GM13977 (cell line): ENCODE data around the gene CCR5AS.
"Not testable (repeated sequence)": the region's sequence is repeated elsewhere in the genome, so short reads cannot be mapped to it uniquely, and the experiment has no call there.

Source experiments
- DNase-seq: peaks from one replicate; pipeline ENCODE4 v3.0.0; 2012; ENCODE audit warnings: low spot score
- in situ Hi-C: fragments of 300-500 bp; cut with MboI; formaldehyde crosslinking; loops from one replicate; pipeline ENCODE4 v1.12.0; 2022; ENCODE audit warnings: low sequenced_read_pairs, low pct_unique_long_range_greater_than_20kb, mixed read lengths, inconsistent platforms; ENCODE audit not compliant: unreplicated experiment
- TF ChIP-seq, protein P1 (sequence below): IDR thresholded peaks from 2 replicates; pipeline ENCODE4 v1.5.1; 2012; ENCODE audit warnings: mild to moderate bottlenecking, control low read depth; ENCODE audit not compliant: insufficient read depth; ENCODE audit errors: extremely low read depth, missing control alignments

Gene CCR5AS

DNA sequence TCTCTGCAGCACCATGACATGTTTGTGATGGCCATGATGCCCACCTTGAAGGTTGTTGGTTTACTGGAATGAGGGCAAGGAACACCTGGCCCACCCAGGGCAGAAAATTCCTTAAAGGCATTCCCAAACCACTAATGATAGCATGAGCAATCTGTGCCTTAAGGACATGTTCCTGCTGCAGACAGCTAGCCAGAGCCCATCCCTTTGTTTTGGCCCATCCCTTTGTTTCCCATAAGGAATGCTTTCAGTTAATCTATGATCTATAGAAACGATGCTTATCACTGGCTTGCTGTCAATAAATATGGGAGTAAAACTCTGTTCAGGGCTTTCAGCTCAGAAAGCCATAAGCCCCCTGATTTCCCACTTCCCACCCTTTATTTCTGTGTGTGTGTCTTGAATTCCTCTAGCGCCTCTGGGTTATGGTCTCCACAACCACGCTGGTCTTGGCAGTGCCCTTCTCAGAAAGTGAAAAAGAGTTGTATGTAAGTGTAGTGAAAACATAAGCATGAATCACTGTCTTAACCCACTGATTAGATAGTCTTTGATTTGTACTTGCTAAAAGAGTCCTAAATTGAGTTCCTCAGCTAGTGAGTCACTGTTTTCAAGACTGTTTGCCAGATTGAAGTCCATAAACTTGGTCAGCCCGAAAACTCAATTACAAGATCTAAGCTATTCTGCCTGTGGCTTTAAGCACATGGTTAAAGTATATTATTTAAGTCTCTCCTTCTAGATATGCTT, 72.0 kb downstream of the CCR5AS start:
- no peak for DNase-seq
- in situ Hi-C loops: no loop called here
- TF ChIP-seq, protein P1, sequence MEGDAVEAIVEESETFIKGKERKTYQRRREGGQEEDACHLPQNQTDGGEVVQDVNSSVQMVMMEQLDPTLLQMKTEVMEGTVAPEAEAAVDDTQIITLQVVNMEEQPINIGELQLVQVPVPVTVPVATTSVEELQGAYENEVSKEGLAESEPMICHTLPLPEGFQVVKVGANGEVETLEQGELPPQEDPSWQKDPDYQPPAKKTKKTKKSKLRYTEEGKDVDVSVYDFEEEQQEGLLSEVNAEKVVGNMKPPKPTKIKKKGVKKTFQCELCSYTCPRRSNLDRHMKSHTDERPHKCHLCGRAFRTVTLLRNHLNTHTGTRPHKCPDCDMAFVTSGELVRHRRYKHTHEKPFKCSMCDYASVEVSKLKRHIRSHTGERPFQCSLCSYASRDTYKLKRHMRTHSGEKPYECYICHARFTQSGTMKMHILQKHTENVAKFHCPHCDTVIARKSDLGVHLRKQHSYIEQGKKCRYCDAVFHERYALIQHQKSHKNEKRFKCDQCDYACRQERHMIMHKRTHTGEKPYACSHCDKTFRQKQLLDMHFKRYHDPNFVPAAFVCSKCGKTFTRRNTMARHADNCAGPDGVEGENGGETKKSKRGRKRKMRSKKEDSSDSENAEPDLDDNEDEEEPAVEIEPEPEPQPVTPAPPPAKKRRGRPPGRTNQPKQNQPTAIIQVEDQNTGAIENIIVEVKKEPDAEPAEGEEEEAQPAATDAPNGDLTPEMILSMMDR: no peak

DNA sequence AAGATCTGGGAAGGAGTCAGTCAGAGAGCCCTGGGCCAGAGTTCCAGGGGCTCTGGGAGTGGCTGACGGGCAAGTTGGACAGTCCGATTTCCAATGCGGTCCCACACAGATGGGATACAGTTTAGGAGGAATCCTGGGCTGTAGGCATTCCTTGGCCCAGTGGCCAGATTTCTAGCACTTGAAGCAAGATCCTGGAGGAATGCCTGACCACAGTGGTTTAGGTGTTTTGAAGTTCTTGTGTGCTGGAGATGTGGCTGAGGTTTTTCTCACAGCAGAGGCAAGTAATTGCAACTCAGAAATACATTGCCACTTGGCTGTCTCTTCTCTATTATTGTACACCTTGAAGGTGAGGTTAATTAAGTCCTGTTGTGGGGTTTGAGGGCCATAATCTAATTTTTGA, 76.2 kb downstream of the CCR5AS start:
- in situ Hi-C loops, DNase-seq: not testable (repeated sequence)

DNA sequence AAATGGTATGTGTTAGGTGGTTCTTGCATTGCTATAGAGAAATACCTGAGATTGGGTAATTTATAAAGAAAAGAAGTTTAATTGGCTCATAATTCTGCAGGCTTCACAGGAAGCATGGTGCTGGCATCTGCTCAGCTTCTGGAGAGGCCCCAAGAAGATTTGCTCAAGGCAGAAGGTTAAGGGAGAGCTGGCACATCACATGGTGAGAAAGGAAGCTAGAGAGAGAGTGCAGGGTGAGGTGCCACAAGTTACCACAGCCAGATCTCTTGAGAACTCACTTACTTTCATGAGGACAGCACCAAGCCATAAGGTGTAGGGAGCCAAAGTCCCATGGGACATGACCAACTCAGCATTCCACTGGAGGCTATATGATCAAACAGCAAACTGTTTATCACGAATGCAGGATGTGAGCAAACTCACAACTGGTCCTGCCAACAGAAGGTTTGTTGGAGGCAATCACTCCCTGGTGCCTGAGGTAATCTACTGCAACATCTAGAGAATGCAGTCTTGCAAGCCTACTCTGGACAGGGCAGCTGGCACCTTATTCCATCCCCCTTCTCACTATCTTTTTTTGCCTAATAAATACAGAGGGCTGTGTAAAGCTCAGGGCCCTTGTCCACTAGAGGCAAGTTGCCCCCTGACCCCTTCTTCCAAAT, 81.1 kb downstream of the CCR5AS start:
- in situ Hi-C loops: no loop called here
- no peak for DNase-seq
- TF ChIP-seq, protein P1: no peak

DNA sequence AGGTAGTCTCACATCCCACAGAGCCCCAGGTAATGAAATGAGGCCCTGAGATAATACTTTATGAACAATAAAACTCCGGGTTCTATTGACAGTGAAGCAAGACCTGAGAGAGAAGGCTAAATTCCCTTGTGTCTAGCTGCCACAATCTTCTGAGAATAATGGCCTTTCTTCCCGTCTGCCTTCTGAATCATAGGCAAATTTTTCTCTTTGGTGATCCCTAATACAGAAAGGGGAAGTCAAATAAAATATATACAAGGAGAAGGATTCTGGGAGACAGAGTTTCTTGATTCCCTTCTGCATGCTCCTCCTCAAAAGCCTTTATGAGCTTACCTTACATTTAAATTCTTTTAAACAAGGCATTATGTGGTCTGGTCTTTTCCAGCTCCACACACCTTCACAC, 82.8 kb downstream of the CCR5AS start:
- DNase-seq: no peak
- in situ Hi-C loops: no loop called here
- TF ChIP-seq, protein P1: no peak

DNA sequence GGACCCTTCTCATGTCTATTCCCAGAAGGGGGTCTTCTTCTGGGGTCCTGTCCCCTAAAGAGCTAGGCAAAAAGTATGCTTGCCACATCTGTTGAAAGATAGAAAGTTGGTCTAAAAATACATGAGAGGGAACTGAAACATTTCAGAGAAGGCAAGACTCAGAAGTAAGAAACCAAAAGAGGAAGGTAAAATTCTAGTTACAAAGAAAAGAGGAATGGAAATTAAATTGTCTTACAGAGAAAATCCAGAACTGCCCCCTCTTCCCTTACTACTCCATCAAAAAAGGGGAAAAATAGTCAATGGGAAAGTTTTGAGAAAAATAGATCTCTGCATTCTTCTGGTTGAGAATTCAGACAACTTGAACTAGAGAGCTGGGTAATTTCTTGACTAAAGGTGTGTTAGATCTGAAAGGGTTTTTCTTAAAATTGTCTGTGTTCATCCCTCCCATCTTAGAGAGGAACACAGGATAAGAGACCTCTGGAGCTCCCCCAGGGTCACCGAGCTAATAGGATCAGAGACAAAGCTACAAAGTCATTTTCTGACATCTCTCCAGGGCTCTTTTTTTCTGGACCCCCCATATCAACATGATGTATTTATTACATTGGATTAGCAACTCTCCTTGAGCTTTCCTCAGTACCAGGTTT, 85.3 kb downstream of the CCR5AS start:
- TF ChIP-seq, protein P1: no peak
- DNase-seq: peak; percentile 25
- in situ Hi-C loops: no loop called here

DNA sequence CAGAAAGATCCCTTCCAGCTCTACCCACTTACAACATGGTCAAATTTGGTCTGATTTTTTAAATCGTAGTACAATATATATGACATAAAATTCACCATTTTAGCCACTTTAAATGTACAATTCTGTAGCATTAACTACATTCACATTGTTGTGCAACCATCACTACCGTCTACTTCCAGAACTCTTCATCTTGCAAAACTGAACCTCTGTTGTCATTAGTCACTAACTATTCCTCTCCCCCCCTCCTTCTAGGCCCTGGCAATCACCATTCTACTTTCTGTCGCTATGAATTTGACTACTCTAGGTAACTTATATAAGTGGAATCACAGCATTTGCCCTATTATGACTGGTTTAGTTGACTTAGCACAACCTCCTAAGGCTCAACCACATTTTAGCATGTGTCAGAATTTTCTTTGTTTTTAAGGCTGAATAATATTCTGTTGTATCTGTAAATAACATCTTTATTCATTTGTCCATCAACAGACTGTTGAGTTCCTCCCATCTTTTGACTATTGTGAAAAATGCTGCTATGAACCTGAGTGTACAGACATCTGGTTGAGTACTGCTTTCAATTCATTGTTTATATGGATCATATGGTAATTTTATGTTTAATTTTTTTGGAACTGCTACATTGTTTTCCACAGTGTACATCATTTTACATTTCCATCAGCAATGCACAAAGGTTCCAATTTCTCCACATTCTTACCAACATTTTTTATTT, 88.5 kb downstream of the CCR5AS start:
- in situ Hi-C loops: no loop called here
- TF ChIP-seq, protein P1: no peak
- no peak for DNase-seq
